MM.1S (cell line): ENCODE measurements around the gene FAM193A.
A peak's percentile ranks its signal among the peaks of the same experiment; 100 is the strongest.

Source experiments
- DNase-seq: peaks from one replicate; pipeline ENCODE4 v3.0.0-alpha.2; 2015
- H2AFZ ChIP-seq: fragments of 300-600 bp; sonication (generic); 2 replicates; pipeline ENCODE4 v1.6.0; 2016; ENCODE audit warnings: antibody characterized with exemption, low read length
- H3F3A ChIP-seq: fragments of 300-600 bp; sonication (generic); 2 replicates; pipeline ENCODE4 v1.6.1; 2016; ENCODE audit warnings: mild to moderate bottlenecking, antibody characterized with exemption, low read length, moderate library complexity, mixed read lengths; ENCODE audit not compliant: insufficient read depth
- H3K27ac ChIP-seq: fragments of 300-600 bp; sonication (generic); 2 replicates; pipeline ENCODE4 v1.5.1; 2016; ENCODE audit warnings: mild to moderate bottlenecking, low read length
- H3K27me3 ChIP-seq: fragments of 300-600 bp; sonication (generic); replicated peaks from 2 replicates; pipeline ENCODE4 v1.6.0; 2016; ENCODE audit warnings: low read length; ENCODE audit not compliant: insufficient read depth
- H3K36me3 ChIP-seq: fragments of 300-600 bp; sonication (generic); replicated peaks from 2 replicates; pipeline ENCODE4 v1.6.1; 2016; ENCODE audit warnings: mild to moderate bottlenecking, low read length, mixed read lengths; ENCODE audit not compliant: insufficient read depth
- H3K4me1 ChIP-seq: fragments of 300-600 bp; sonication (generic); 2 replicates; pipeline ENCODE4 v1.6.1; 2016; ENCODE audit warnings: low read length, mixed read lengths
- H3K4me2 ChIP-seq: fragments of 300-600 bp; sonication (generic); 2 replicates; pipeline ENCODE4 v1.6.0; 2016; ENCODE audit warnings: low read depth, low read length
- H3K4me3 ChIP-seq: fragments of 300-600 bp; sonication (generic); 2 replicates; pipeline ENCODE4 v1.5.1; 2016; ENCODE audit warnings: low read length, mixed read lengths
- H3K79me2 ChIP-seq: fragments of 300-600 bp; sonication (generic); 2 replicates; pipeline ENCODE4 v1.6.1; 2016; ENCODE audit warnings: mixed run types, low read length, mixed read lengths
- H3K9ac ChIP-seq: fragments of 300-600 bp; sonication (generic); 2 replicates; pipeline ENCODE4 v1.6.1; 2016; ENCODE audit warnings: low read length, mixed read lengths
- H3K9me2 ChIP-seq: fragments of 300-600 bp; sonication (generic); replicated peaks from 2 replicates; pipeline ENCODE4 v1.6.1; 2016; ENCODE audit warnings: mild to moderate bottlenecking, low read length, mixed read lengths; ENCODE audit not compliant: insufficient read depth
- H3K9me3 ChIP-seq: fragments of 300-600 bp; sonication (generic); replicated peaks from 2 replicates; pipeline ENCODE4 v1.6.1; 2016; ENCODE audit warnings: mild to moderate bottlenecking, low read length, mixed read lengths; ENCODE audit not compliant: insufficient read depth
- H4K20me1 ChIP-seq: fragments of 300-600 bp; sonication (generic); 2 replicates; pipeline ENCODE4 v1.6.1; 2016; ENCODE audit warnings: mild to moderate bottlenecking, low read length, moderate library complexity, mixed read lengths; ENCODE audit not compliant: insufficient read depth
- CTCF ChIP-seq: fragments of 300-600 bp; sonication (generic); IDR thresholded peaks from 2 replicates; pipeline ENCODE4 v1.5.1; 2016; ENCODE audit warnings: antibody characterized with exemption, low read length, mixed read lengths
- EZH2 ChIP-seq: fragments of 300-600 bp; sonication (generic); optimal IDR thresholded peaks from 2 replicates; pipeline ENCODE3; 2017; ENCODE audit warnings: low read depth, mild to moderate bottlenecking, antibody characterized with exemption, low read length, mixed read lengths
- EZH2phosphoT487 ChIP-seq: fragments of 300-600 bp; sonication (generic); IDR thresholded peaks from 2 replicates; pipeline ENCODE4 v1.6.1; 2018; ENCODE audit warnings: antibody characterized with exemption, low read length

The FAM193A gene

GRCh38 chr4:2742823-2743517 lies 206.5 kb downstream of the FAM193A start:
- DNase-seq: no peak
- Histone ChIP-seq H3K9me2 (no peaks in the 10 kb centered on the region), H3K4me2 (no peak overlapping the region), H3K79me2 (peaks cover 21% of the 10 kb centered on the region), H3K36me3 (peaks cover 7% of the 10 kb centered on the region; the same call in 1 of the 2 replicates), H3K4me1 (peaks cover 39% of the 10 kb centered on the region), H3K27ac (no peak overlapping the region), H2AFZ (no peak overlapping the region), H3F3A (peaks cover 32% of the 10 kb centered on the region), H3K27me3 (no peaks in the 10 kb centered on the region), H3K9ac (no peak overlapping the region), H3K9me3 (no peaks in the 10 kb centered on the region), H3K4me3 (no peak overlapping the region), H4K20me1 (no peaks in the 10 kb centered on the region)
- no peak for TF ChIP-seq CTCF
- TF ChIP-seq EZH2: no peak
- no peak for TF ChIP-seq EZH2phosphoT487

GRCh38 chr4:2743518-2744445 lies 207.3 kb downstream of the FAM193A start:
- Histone ChIP-seq H3K9ac (no peak overlapping the region), H3K9me3 (no peaks in the 10 kb centered on the region), H3K79me2 (peaks cover 23% of the 10 kb centered on the region), H3F3A (peaks cover 32% of the 10 kb centered on the region), H3K4me2 (no peak overlapping the region), H3K9me2 (no peaks in the 10 kb centered on the region), H3K36me3 (peaks cover 7% of the 10 kb centered on the region; the same call in 1 of the 2 replicates), H3K27ac (peak overlapping the region; percentile 35; the same call in 1 of the 2 replicates), H3K4me1 (peaks cover 40% of the 10 kb centered on the region), H3K27me3 (no peaks in the 10 kb centered on the region), H3K4me3 (no peak overlapping the region), H4K20me1 (no peaks in the 10 kb centered on the region), H2AFZ (no peak overlapping the region)
- TF ChIP-seq EZH2phosphoT487 (no peak), CTCF (no peak), EZH2 (no peak)
- peak; percentile 12 for DNase-seq

- Histone ChIP-seq H3K27ac (peak overlapping the region; percentile 88; the same call in 1 of the 2 replicates), H3K4me2 (no peak overlapping the region), H3K4me1 (peaks cover 40% of the 10 kb centered on the region), H3K4me3 (no peak overlapping the region), H3F3A (peaks cover 32% of the 10 kb centered on the region), H3K79me2 (peaks cover 33% of the 10 kb centered on the region), H3K9ac (no peak overlapping the region), H3K9me2 (no peaks in the 10 kb centered on the region), H3K27me3 (no peaks in the 10 kb centered on the region), H3K36me3 (peaks cover 7% of the 10 kb centered on the region; the same call in 1 of the 2 replicates), H2AFZ (no peak overlapping the region), H3K9me3 (no peaks in the 10 kb centered on the region), H4K20me1 (no peaks in the 10 kb centered on the region)
- no peak for DNase-seq
- no peak for TF ChIP-seq EZH2
- no peak for TF ChIP-seq CTCF
- TF ChIP-seq EZH2phosphoT487: no peak
Measured at GRCh38 chr4:2744576-2745270, 208.3 kb downstream of the FAM193A start.
